GM18519 (cell line): ENCODE measurements around the gene CYP2J2.
"Not testable (repeated sequence)": the region's sequence is repeated elsewhere in the genome, so short reads cannot be mapped to it uniquely, and the experiment has no call there.

ENCODE experiments used
- ATAC-seq: cut with Tn5 transposase; IDR thresholded peaks from one replicate; pipeline ENCODE4 v1.9.1; 2021; ENCODE audit warnings: mild to moderate bottlenecking, moderate library complexity; ENCODE audit not compliant: unreplicated experiment, low FRiP score

Gene CYP2J2

DNA sequence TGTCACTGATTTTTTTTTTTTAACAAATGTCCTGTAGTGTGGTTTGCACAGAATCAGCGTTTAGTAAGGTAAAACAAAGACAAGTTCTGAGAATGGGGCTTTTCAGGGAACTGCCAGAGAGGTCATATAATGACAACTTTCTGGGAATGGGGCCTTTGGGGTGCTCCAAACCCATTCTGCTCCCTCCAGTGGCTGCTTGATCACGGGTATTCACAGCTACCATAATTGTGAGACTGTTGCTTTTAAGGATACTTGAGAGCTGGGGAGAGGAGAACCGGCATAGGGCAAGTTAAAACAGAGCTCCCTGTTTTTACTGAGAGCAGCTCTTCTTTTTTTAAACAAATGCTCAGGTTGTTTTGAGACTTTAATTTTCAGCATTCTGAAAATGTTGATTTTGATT is 48.2 kb downstream of the CYP2J2 start:
- no peak for ATAC-seq

DNA sequence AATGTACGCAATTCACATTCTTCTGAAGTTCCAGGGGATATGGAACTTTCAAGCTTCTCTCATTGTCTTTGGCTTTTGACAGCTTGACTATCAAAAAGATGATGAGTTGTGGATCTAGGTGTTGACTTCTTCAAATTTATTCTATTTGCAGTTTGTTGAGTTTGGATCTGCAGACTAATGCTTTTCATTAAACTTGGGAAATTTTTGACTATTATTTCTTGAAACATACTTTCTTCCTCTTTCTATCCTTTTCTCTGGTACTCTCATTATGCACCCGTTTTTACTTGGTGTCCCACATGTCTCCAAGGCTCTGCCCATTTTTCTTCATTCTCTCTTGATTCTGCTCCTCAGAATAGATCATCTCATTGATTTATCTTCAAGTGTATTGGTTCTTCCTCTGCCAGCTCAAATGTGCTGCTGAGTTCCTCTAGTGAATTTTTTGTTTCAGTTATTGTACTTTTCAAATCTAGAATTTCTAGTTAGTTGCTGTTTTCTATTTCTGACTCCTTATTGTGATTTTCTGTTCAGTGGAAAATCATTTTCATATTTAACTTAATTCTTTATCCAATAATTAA is 49.4 kb downstream of the CYP2J2 start:
- no peak for ATAC-seq

DNA sequence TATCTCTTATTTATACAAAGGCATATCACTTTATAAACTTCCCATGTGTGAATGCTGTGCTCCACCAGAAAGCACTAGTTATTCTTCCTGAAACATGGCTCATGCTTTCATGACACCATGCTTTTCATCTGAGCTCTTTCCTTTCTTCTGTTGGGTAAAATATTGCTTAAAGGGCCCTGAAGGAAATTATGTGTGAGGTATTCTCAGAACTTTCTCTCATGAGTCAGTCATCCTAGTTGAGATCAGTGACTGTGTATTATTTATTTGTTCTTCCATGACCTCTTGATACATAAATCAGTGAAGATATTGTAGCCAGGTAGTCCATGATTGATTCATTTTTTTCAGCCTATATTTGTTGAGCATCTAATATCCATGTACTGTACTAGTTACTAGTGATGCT is 54.8 kb downstream of the CYP2J2 start:
- no peak for ATAC-seq

DNA sequence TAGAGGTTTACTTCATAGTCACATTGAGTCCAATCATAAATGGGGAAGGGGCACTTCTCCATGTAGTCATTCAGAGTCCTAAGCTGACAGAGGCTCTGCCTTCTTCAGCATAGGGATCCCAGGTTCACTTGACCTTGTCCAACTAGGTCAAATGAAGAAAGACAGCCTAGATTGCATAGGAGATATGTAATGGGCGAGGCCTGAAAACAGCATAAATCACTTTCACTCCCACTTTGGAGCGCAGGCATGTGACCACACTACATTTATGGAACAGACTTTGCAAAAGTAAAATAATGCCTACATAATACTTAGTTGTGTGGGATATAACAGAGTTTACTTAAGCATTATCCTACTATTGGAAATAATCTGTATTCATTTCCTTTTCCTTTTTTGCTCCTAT is 60.1 kb downstream of the CYP2J2 start:
- no peak for ATAC-seq

DNA sequence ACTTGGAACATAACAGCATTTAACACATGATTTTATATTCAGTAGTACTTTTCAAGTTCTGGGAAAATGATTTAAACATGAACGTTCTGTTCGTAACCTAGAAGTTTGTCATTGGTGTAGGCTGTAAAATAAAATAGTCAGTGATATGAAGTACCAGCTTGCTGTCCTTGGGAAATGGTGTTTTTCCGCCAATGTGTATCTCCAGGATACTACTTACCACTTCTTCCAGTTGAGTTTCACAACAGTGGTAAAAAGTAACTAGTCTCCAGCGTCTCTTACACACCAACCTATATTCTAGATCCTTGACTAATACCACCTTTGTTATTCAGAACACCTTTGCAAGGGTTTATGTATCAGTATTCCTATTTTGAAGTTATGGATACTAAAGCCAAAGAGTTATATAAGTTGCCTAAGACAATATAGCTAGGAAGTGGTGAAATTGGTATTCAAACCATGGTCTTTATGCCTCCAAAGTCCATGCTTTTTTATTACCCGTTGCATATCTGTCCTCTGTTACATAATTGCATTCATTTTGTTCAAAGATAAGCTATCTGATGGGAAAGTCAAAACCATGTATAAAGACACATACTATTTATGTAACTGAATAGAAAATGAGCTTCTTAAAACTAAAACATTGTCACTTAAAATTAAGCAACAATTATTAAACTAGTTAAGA is 68.8 kb downstream of the CYP2J2 start:
- no peak for ATAC-seq

DNA sequence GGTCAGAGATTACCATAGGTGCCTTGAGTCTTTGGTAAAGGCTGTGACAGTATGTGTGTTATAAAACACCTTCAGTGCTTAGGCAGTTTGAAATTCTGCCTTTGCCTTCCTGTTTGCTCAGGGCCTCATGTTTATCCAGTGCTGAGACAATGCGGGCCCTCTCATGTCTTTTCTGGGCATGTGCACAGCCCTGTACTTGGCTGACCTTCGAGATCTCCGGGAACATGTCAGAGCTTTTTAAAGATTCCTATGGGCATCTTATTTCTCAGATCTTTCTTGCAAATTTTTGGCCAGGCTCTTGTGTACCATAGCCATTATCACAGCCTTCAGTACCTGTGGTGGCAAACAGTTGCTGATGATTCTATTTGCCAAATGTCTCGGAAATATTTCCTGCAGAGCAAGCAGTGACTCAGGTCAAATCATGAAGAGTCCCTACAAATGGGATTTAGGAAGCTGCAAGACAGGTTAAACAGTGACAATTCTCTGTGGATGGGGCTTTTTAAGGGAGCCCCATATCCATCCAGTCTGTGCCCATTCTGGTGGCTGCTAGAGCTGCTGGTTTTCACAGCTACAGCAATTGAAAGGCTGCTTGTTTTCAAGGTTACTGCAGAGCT is 69.7 kb downstream of the CYP2J2 start:
- no peak for ATAC-seq

DNA sequence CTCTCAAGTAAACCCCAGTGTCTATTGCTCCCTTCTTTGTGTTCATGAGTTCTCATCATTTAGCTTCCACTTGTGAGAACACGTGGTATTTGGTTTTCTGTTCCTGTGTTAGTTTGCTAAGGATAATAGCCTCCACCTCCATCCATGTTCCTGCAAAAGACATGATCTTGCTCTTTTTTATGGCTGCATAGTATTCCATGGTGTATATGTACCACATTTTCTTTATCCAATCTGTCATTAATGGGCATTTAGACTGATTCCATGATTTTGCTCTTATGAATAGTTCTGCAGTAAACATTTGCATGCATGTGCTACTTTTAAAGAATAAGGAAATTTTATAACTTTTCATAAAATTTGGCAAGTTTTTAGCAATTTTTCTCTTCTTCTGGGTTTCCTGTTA is 71.3 kb downstream of the CYP2J2 start:
- ATAC-seq: not testable (repeated sequence)

DNA sequence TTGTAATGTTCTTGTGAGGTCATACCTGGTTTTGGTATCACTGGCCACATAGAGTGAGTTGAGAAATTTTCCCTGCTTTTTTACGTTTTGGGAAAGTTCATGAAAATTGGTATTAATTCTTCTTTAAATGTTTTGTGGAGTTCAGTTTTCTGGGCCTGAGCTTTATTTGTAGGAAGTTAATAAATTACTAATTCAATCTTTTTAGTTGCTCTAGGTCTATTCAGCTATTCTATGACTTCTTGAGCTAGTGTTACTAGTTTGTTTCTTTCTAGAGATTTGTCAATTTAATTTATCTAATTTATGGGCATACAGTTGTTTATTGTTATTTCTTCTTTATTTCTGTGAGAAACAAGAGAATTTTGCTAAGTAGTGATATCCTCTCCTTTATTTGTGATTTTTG is 74.5 kb downstream of the CYP2J2 start:
- no peak for ATAC-seq

DNA sequence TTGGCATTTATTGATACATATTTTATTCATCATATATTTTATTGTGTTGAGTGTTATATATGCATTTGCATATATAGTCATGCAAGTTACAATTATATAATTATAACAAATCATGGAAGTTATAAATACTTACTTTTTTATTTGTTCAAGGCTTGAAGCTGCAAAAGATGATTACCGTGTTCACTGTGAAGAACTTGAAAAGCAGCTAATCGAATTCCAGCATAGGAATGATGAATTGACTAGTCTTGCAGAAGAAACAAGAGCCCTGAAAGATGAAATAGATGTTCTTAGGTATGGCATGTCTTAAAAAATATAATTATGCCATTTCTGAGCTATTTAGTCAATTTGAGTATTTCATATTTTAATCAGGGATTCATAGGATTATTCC is 79.7 kb downstream of the CYP2J2 start:
- ATAC-seq: no peak

DNA sequence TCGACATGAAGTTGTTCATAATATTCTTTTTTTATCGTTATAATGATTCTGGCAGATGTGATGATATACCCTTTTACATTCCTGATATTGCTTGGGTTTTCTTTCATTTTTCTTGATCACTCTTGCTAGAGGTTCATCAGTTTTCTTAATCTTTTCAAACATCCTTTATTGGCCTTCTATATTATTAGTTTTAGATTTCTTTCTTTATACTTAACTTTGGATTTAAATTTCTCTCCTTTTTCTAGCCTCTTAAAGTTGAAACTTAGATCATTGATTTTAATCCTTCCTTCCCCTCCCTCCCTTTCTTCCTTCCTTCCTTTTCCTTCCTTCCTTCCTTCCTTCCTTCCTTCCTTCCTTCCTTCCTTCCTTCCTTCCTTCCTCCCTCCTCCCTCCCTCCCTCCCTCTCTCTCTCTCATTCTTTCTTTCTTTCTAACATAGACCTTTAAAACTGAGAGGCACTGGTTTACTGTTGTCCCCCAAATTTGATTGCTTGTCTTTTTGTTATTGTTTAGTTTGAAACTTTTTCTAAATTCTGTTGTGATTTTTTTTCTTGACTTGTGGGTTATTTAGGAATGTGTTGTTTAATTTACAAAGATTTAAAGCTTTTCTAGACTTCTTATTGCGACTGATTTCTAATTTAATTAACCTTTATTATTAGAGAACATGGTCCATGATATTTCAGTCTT is 80.2 kb downstream of the CYP2J2 start:
- ATAC-seq: no peak

DNA sequence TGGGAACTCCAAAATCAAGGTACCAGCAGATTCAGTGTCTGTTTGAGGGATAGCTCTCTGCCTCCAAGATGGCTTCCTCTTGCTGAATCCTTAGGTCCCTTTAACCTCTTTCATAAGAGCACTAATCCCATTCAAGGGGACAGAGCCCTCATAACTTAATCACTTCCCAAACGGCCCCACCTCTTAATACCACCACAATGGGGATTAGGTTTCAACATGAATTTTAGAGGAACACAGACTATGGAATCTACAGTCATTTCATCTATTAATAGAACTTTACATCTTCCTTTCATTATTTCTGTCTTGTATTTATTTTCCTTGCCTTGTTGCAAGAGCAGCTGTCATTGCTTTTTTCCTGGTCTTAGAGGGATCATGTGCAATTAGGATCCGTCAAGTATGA is 81.5 kb downstream of the CYP2J2 start:
- ATAC-seq: no peak
